ENCODE measurements around the gene WDR5.

WDR5 gene

DNA sequence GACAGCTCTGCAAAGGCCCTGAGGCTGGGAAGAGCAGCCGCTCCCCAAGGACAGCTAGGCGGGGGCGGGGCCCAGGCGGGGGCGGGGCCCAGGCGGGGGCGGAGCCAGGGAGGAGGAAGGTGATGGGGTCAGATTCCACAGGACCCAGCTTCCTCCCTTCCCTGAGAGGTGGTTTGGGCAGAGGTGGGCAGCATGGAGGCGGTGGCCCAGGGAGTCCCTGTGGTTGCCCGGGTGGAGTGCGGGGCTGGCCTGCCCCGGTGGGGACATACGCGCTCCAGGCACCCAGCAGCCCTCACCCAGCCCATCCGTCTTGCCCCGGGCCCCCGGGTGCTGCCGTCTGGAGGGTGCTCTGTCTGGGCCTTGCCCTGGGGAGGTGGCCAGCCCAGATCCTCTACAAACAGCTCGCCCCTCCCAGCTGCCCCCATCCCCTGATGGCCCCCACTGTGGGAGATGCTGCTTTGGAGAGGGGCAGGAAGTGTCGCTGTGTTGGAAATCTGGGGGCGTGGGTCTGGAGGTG is 39.5 kb downstream of the WDR5 start:
- no peak for DNase-seq

DNA sequence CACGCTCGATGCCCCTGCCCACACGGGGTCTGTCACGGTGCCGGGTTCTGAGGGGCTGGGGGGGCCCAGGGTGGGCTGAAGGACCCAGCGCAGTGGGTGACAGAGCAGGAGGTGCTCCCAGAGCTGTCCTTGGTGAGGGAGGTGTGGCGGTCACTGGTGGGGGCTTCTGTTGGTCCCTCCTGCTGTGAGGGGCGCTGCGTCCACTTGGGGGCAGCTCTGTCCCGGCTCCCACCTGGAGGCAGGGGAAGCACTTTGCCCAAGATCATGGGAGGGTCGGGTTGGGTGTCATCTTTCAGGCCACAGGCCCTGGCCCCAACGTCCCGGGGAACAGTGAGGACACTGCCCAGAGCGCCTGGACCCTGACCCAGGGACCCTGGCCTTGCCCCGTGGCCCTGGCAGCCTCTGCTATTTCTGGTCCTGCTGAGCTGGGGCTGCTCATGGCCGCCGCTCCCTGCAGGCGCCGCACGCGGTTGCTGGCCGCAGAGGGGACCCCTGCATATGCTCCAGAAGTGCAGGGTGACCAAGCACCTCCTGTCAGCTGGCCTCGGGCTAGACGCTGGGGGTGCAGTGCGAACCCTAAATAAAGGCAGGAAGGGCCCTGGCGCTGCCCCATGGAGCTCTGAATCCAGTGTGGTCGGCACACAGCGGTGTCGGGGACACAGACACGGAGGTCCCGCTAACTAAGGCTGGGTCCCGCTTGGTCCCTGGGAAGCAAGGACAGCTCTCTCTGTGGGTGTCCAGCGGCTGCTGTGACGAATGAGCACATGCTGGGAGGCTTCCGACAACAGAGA is 40.1 kb downstream of the WDR5 start:
- DNase-seq: no peak

DNA sequence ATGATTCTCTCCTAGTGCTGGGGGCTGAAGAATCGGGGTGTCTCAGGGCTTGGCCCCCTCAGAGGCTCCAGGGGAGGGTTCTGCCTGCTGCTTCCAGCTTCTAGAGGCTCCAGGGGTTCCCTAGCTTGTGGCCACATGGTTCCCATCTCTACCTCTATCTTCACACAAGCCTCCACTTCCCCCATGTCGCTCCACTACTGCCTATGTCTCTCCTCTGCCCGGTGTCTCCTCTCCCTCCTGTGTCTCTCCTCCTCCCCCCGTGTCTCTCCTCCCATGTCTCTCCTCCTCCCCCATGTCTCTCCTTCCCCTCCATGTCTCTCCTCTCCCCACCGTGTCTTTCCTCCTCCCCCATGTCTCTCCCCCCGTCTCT is 40.7 kb downstream of the WDR5 start:
- no peak for DNase-seq

DNA sequence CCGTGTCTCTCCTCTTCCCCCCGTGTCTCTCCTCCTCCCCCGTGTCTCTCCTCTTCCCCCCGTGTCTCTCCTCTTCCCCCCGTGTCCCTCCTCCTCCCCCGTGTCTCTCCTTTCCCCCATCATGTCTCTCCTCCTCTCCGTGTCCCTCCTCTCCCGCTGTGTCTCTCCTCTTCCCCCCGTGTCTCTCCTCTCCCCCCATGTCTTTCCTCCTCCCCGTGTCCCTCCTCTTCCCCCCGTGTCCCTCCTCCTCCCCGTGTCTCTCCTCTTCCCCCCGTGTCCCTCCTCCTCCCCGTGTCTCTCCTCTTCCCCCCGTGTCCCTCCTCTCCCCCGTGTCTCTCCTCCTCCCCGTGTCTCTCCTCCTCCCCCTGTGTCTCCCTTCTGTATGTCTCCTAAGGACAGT is 41.3 kb downstream of the WDR5 start:
- DNase-seq: no peak

DNA sequence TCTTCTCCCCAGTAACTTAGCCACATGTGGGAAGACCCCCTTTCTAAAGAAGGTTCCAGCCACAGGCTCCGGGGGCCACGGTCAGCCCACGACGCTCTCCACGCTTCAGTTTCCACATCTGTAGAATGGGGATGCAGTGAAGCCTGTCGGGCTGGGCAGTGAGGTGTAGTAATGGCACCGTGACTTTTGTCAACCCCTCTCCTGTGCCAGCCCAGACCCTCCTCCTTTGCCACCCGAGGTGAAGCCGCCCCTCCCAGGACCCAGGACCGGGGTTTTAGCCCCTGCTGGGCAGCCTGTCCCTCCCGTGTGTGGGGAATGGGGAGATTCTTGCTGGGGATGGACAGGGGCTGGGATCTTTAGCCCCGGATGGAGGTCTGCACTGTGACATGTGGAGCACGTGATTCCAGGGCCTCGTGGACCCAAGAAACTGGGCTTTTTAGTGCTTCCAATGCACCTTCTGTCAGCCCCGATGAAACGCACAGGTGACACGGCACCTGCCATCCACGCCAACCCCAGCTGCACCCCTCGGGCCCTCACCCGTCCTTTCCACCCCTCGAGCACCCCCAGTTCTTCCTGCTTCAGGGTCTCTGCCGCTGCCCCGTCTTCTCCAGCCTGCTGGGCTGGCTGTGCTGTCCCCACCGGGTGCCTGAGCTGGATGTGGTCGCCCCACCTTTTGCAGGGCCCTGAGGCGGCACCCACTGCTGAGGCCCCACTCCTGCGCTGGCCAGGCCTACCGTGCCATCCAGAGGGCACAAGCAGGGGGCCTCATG is 41.9 kb downstream of the WDR5 start:
- no peak for DNase-seq

DNA sequence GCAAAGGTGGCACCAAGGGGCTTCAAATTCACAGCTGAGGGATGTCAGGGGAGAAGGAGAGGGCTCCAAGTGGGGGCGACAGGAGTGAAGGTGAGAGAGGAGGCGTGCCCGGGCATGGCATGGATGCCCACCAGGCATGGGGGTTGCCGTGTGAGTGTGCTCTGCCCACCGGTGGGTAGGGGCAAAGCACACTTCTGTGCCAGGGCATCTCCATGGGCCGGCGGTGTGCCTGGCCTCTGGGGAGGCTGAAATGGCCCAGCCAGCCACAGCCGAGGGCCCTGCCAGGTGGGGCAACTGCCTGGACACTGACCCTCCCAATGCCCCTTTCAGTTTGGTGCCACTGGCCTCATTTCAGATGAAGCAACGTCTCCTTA is 42.5 kb downstream of the WDR5 start:
- DNase-seq: no peak

DNA sequence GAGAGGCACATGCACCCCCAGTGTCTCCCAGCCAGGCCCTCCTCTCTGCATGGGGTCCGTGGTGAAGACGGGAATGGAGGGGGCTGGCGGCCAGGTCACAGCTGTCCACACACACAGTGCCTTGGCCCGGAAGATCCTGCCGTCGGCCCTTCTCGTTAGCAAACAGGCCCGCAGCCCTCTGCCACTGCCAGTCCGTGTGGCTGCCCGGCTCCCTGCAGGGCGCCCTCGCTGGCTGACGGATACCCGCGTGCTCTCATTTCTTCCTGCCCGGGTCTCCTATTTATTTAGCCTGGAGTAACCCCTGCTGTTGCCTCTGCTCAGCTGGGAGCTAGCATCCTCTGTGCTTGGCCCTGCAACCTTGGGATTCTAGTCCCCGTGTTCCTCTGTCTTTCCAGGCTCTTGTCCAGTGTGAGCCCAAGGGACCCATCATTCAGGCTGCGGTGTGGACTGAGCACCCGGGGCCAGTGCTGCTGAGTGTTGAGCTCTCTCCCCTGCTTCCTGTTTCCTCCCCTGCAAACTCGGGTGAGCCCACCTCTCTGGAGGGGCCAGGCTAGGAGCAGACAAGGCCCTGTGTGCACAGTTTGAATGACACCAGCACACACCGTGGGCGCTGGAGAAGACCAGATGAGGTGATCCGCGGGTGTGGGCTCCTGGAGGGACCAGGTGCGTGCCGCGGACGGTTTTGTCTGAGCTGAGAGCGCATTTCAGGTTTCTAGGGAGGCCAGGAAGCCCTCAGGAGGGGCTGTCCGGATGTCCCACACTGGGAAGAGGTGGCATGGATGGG is 43.1 kb downstream of the WDR5 start:
- DNase-seq: no peak

DNA sequence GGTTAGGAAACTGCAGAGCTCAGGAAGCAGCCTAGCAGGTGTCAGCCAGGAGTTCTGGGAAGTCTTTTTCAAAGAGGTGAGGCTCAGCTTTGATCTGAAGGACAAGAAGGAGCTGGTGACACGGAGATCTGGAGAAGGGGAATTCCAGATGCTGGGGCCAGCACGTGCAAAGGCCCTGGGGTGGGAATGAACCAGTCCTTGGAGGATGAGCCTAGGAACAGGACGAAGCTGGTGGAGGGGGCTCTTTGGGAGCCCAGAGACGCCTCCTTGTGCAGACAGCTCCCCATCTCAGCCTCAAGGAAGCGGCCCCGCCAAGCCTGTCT is 43.7 kb downstream of the WDR5 start:
- DNase-seq: no peak

DNA sequence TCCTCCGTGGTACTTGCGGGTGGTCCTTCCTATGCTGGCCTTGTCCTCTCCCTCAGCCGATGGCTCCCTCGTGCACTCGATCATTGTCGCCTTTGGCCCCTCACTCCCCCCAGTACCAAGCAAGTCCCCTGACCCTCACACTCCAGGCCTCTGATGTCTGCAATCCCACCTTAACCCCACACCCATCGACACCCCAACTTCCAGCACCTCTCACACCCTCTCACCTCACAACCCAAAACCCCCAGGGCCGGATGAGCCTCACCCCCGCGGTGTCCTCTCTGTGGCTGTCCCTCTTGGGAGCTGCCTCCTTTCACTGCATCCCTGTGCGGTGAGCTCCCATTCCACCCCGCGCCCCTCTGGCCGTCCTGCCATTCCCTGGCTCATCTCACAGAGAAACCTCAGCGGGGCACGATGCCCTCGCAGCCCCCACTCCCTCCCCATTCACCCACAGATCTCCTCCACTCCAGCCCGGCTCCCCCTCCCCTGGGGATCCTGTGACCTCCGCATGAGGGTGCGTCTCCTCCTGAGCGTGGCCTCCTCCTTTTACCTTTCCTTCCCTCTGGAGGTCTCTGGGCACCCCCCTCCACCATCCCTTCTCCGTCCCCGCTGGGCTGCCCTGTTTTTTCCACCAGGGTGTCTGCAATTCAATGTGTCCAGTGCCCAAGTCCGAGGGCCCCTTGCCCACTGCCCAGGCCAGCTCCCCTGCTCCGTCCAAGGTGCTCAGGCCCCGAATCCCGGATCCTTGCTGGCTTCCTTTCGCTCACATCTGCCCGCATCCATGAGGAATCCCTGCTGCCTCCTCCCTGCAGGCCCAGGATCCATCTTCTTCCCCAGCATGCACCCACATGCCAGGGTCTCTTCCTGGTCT is 44.3 kb downstream of the WDR5 start:
- DNase-seq: no peak

DNA sequence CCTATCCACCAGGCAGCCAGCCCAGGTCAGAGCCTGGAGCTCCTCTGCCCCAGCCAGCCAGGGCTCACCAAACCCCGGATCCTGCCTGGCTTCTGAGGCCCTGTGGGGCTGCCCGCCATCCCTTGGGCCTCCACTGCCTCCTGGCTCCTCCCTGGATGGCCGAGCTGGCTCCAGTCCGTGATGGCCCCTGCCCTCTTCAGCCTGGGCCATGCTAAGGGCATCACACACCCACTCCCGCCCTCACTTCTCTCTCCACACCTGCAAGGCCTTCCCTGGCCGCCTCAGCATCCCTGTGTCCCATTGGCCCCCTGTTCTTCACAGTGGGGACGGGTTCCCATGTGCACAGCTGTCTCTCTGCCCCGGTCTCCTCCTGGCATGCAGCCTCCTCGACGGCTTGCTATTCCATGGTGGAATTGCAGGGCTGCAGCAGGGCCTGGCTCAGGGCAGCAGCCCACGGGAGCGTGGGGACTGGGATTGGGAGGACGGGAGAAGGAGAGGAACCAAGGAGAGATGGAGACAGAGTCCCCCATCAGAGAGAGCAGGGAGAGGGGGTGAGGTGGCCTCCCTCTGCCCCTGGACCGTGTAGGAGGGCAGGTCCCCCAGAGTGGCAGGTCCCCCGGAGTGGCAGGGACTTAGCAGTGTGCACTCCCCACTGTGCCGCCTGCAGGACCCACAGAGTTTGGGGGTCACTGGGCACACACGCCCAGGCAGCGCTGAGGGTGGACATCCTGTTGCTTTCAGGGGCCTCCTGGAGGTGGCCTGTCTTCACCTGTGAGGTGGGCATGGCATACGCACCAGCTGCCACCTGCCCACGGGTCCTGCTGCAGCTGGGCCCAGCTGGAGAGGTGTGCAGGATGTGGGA is 45.1 kb downstream of the WDR5 start:
- DNase-seq: no peak

DNA sequence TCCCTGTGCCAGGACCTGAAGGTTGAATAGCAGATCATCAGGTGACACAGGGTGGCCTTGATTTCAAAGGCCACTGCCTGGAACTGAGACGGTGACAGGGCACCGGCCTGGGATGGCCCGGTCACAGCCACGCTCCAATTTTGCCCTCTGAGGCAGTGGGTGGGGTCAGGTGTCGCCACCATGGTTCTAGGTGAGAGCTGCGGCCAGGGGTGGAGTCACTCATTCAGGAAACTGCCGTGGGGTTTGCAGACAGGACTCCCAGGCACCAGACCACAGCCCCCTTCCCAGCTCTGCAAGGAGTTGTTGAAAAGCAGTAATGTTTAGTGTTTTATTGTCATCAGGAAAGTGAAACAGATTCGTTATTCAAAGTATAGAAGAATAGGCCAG is 45.8 kb downstream of the WDR5 start:
- DNase-seq: no peak

DNA sequence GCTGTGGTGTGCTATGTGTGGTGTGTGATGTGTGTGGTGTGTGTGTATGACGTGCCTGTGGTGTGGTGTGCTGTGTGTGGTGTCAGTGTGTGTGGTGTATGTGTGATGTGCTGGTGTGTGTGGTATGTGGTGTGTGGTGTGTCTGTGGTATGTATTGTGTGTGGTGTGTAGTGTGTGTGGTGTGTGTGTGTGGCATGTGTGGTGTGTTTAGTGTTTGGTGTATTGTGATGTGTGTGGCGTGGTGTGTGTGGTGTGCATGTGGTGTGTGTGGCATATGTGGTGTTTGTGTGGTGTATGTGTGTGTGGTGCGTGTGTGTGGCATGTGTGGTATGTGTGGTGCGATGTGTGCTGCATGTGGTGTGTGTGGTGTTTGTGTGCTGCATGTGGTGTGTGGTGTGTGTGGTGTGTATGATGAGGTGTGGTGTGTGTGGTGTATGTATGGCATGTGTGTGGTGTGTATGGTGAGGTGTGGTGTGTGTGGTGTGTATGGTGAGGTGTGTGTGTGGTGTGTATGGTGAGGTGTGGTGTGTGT is 46.7 kb downstream of the WDR5 start:
- no peak for DNase-seq

DNA sequence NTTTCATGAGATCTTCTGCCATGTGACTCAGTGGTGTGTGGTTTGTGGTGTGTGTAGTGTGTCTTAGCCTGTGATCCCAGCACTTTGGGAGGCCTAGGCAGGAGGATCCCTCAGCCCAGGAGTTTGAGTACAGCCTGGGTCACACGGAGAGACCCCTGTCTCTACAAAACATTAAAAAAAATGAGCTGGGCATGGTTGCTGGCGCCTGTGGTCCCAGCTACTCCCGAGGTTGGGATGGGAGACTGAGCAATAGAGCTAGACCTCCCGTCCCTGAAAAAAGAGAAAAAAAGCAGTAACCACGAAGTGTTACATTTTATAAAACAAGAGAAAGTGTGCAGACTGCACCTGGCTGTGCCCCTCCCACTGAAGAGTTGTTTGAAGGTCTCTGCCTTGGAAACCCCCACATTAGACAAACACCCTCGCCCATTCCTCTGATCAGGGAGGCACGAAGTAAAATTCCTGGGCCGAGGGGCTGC is 49.7 kb downstream of the WDR5 start:
- no peak for DNase-seq

DNA sequence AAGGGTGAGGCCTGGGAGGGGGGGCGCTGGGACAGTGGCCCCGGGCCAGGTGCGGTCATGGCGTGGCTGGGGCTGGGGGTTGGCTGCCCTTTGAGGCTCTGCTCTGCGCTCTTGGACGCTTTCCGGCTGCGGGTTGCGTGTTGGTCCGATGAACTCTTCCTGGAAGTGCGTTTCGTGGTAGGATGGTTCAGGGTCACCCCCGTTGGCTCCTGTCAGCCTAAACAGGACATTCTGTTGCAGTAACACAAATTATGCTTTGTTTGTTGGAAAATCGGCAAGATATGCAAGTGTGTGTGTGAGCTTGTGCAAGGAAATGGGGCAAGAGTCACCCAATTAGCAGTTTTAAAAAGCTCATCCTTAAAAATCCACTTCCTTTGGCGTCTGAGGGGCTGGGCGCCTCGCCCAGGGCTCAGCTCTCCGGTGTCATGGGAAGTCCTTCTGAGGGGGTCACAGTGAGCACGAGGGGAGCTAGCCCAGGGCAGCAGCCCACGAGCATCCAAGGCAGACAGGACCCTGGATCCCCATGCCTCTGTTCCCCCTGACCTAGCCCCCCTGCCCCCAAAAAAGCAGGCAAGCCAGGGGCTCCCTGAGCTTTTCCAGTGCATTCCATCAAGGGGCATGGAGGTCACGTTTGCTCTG is 50.7 kb downstream of the WDR5 start:
- DNase-seq: no peak

DNA sequence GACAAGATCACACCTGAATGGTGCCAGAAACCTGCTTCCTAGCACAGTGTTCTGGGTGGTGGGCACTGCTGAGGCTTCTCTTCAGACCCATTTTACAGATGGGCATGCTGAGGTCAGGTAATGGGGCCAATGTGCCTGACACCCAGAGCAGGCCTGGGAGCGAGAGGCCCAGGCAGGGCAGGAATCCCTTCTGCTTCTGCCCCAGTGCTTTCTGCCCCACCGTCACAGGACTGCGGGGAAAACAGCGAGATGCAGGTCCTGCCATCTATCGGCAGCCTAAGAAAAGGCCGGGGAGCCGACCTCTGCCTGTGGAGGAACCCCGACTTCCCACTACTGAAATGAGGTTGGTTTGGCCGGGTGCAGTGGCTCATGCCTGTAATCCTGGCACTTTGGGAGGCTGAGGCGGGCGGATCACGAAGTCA is 51.2 kb downstream of the WDR5 start:
- DNase-seq: no peak

DNA sequence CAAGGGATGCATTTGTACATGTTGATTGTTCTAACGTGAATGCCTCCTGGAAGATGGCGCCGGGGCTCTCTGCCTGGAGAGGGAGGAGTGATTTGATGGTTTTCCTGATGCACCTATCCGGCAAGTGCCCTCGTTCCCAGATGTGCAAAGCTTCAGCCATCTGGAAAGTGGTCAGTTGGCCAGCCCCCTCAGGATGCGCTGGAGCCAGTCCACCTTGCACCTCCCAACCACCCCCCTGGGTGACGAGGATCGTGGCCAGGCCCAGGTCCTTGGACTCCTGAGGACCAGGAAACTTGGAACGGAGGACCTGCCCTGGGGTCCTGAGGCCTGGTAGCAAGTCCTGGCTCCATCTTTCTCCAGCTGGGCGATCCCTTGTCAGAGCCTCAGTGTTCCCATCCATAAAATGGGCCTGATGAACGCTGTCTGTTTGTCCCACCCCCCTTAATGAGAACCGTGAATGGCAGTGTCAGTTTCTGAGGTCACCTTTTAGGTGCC is 52.1 kb downstream of the WDR5 start:
- DNase-seq: no peak

DNA sequence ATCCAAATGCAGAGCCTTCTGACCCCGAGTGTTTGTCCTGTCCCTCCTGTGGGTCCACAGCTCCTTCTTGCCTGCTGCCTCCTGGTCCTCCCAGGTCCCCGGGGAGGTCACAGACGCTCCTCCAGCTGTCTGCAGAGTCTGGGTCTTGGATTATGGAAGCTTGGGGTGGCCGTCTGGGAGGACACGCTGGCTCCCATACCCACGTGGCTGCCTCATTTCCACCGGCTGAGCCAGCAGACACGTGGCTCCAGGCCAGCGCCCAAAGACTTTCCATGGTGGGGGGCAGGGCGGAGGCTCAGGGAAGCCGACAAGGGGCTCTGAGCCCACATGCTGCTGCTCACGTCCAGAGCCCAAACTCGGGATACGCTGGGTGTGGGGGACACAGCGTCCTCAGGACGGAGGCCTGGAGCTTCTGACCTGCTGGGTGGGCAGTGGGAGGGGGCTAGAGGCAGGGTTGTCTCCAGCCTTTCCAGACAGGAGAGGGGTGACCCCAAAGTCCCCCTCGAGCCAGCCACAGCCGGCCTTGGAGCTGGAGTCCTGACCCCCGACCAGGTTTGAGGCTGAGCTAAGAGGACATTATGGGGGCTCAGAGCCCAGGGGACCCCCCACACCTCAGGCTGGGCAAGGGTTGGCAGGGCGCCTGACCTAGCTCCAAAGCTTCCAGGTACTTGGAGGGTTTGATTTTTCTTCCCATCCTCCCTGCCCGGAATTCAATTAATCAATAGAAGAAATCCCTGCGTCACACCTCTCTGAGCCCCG is 52.7 kb downstream of the WDR5 start:
- DNase-seq: no peak

DNA sequence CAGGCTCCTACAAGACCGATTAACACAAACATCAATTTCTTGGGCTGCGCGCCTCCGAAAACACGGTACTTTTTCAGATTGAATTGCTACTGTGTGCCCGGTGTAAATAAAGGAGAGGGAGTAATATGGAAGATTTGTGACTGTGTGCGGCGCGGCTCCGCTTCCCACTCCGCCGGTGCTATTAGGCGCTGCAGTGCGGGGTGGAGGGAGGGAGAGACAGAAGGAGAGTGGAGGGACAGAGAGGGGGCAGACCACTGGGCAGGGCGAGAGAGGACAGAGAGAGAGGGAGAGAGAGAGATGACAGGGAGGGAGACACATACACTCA is 53.2 kb downstream of the WDR5 start:
- DNase-seq: no peak

DNA sequence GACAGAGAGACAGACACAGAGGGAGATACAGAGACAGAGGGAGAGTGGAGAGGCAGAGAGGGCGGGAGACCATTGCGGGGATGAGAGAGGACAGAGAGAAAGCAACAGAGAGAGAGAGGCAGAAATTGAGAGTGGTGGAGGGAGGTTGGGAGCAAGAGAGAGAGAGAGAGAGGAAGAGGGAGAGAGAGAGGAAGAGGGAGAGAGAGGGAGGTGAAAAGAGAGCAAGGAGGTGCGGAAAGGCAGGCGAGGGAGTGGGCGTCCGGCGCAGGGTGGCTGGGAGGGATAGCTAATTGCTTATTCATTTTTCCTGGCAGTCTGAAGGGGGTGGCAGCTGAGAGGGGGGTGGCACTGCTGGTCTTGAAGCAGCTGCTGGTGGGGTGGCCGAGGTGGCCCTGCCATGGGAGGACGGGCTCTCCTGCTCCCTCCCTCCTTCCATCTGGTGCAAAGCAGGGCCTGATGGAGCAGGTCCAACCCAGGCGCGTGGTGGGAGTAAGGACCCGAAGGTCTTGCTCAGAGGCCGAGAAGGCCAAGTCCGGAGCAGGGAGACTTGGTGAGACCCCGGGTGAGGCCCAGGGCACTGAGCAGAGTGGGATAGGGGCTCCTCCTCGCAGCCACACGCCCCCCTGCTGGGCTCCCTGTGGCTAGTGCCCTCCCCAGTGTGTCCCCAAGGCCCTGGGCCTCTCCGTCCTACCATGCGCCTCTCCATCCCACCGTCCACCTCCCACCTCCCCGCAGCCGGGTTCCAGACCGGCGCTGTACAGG is 53.8 kb downstream of the WDR5 start:
- DNase-seq: no peak
